Neural cell (in vitro differentiated cells): Measurements from ENCODE around the gene TGFBR2. TPM values are rescaled to one million over a fixed set of nuclear protein-coding genes. Genes with fewer than 3 reads are reported as not detected.
A peak's percentile ranks its signal among the peaks of the same experiment; 100 is the strongest.

Source experiments
- H2AFZ ChIP-seq: fragments of 200-600, 300-800 bp; sonication (generic), shearing (Covaris generic); 2 replicates; pipeline ENCODE4 v1.6.0; 2014; ENCODE audit warnings: low read depth, mild to moderate bottlenecking, antibody characterized with exemption, low read length, moderate library complexity
- H3F3A ChIP-seq: fragments of 200-600 bp; shearing (Covaris generic); 2 replicates; pipeline ENCODE4 v1.6.1; 2016; ENCODE audit warnings: mild to moderate bottlenecking, moderate library complexity, mixed read lengths, antibody characterized with exemption, low read length; ENCODE audit not compliant: insufficient read depth, poor library complexity, severe bottlenecking
- H3K27ac ChIP-seq: fragments of 200-600, 300-800 bp; sonication (generic), shearing (Covaris generic); 2 replicates; pipeline ENCODE4 v1.5.1; 2014; ENCODE audit warnings: mild to moderate bottlenecking, low read length, moderate library complexity
- H3K27me3 ChIP-seq: fragments of 300-800, 200-600 bp; sonication (generic), shearing (Covaris generic); 2 replicates; pipeline ENCODE4 v1.6.0; 2014; ENCODE audit warnings: mild to moderate bottlenecking, low read depth, low read length, moderate library complexity; ENCODE audit not compliant: insufficient read depth
- H3K36me3 ChIP-seq: fragments of 300-800, 200-600 bp; sonication (generic), shearing (Covaris generic); 2 replicates; pipeline ENCODE4 v1.5.1; 2014; ENCODE audit warnings: mild to moderate bottlenecking, antibody characterized with exemption, low read length, moderate library complexity; ENCODE audit not compliant: insufficient read depth
- H3K4me2 ChIP-seq: fragments of 300-800, 200-600 bp; sonication (generic), shearing (Covaris generic); 2 replicates; pipeline ENCODE4 v1.6.0; 2014; ENCODE audit warnings: mild to moderate bottlenecking, low read length
- H3K4me3 ChIP-seq: fragments of 300-800, 200-600 bp; sonication (generic), shearing (Covaris generic); 2 replicates; pipeline ENCODE4 v1.5.1; 2014; ENCODE audit warnings: mild to moderate bottlenecking, low read length, moderate library complexity
- H3K79me2 ChIP-seq: fragments of 200-600 bp; shearing (Covaris generic); replicated peaks from 2 replicates; pipeline ENCODE4 v1.6.0; 2014; ENCODE audit warnings: mild to moderate bottlenecking, low read length, moderate library complexity; ENCODE audit not compliant: insufficient read depth
- H3K9ac ChIP-seq: fragments of 300-800, 200-600 bp; sonication (generic), shearing (Covaris generic); 2 replicates; pipeline ENCODE4 v1.6.1; 2016; ENCODE audit warnings: mild to moderate bottlenecking, low read length, mixed read lengths
- H3K9me2 ChIP-seq: fragments of 200-600 bp; shearing (Covaris generic); 2 replicates; pipeline ENCODE4 v1.6.1; 2016; ENCODE audit warnings: mild to moderate bottlenecking, low read length, mixed read lengths; ENCODE audit not compliant: insufficient read depth
- H3K9me3 ChIP-seq: fragments of 200-600, 300-800 bp; sonication (generic), shearing (Covaris generic); 2 replicates; pipeline ENCODE4 v1.6.1; 2016; ENCODE audit warnings: mild to moderate bottlenecking, mixed run types, low read length, moderate library complexity, mixed read lengths
- H4K20me1 ChIP-seq: fragments of 200-600 bp; shearing (Covaris generic); 2 replicates; pipeline ENCODE4 v1.6.1; 2016; ENCODE audit warnings: mild to moderate bottlenecking, mixed run types; ENCODE audit not compliant: insufficient read depth
- CTCF ChIP-seq: fragments of 450-650 bp; IDR thresholded peaks from 2 replicates; pipeline ENCODE4 v1.5.1; 2014; ENCODE audit warnings: antibody characterized with exemption, mild to moderate bottlenecking, moderate library complexity; ENCODE audit not compliant: poor library complexity, severe bottlenecking
- EP300 ChIP-seq: fragments of 450-650 bp; conservative IDR thresholded peaks from 2 replicates; pipeline ENCODE4 v1.6.1; 2014; ENCODE audit warnings: antibody characterized with exemption, mild to moderate bottlenecking, moderate library complexity; ENCODE audit not compliant: poor library complexity, severe bottlenecking
- EZH2 ChIP-seq: fragments of 200-600, 300-800 bp; shearing (Covaris generic), sonication (generic); IDR thresholded peaks from 2 replicates; pipeline ENCODE4 v1.6.1; 2014; ENCODE audit warnings: antibody characterized with exemption, low read length, borderline replicate concordance, mild to moderate bottlenecking; ENCODE audit not compliant: insufficient read depth, poor library complexity, severe bottlenecking
- MXI1 ChIP-seq: fragments of 450-650 bp; conservative IDR thresholded peaks from 2 replicates; pipeline ENCODE4 v1.6.1; 2014; ENCODE audit warnings: antibody characterized with exemption, mild to moderate bottlenecking; ENCODE audit not compliant: poor library complexity, severe bottlenecking
- POLR2AphosphoS5 ChIP-seq: IDR thresholded peaks from 2 replicates; pipeline ENCODE4 v1.6.1; 2012
- RAD21 ChIP-seq: fragments of 450-650 bp; conservative IDR thresholded peaks from 2 replicates; pipeline ENCODE4 v1.6.1; 2014; ENCODE audit warnings: antibody characterized with exemption, mild to moderate bottlenecking, moderate library complexity
- SMC3 ChIP-seq: fragments of 450-650 bp; conservative IDR thresholded peaks from 2 replicates; pipeline ENCODE4 v1.6.1; 2014; ENCODE audit warnings: antibody characterized with exemption, mild to moderate bottlenecking, moderate library complexity; ENCODE audit not compliant: poor library complexity
- TAF1 ChIP-seq: IDR thresholded peaks from 2 replicates; pipeline ENCODE4 v1.6.1; 2012; ENCODE audit warnings: low read depth
- polyA plus RNA-seq: library from polyadenylated mRNA; depleted of rRNA; stranded (reverse); fragments of >200 nt; gene quantifications from 2 replicates; pipeline ENCODE4 v1.2.3, GENCODE V29; 2014
- TF ChIP-seq, protein P1 (sequence below): IDR thresholded peaks from 2 replicates; pipeline ENCODE4 v1.6.1; 2012; ENCODE audit warnings: borderline replicate concordance

Gene TGFBR2
- polyA plus RNA-seq, 1 donor from 2014 or later = not detected

DNA sequence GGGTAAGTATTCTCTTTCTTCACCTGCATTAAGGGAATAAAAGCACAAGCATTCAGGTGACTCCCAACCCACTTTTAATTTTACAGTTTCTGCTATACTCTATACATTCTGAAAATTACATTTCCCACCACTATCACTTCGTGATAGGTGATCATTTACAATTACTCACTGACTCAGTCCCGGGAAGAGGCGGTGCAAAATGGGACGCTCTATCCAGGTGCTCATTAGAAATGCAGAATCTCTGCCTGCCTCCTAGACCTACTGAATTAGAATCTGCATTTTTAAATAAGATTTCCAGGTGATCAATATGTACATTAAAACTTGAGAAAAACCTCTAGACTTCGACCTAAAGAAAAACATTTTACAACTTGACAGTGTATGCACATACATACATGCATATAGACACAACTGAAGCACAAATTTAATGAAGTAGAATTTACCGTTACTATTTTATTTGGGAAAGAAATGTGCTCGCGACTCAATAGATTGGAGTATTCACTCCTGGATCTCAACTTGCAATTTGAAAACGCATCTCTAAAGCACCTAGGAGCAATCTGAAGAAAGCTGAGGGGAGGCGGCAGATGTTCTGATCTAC lies 598 bp upstream of the TGFBR2 start:
- Histone ChIP-seq H3K9me2 (no peaks in the 10 kb centered on the region), H3K9me3 (no peaks in the 10 kb centered on the region), H3K4me2 (peak overlapping the region; percentile 46), H3K79me2 (no peaks in the 10 kb centered on the region), H3F3A (no peaks in the 10 kb centered on the region), H3K4me3 (peak overlapping the region; percentile 70), H4K20me1 (no peaks in the 10 kb centered on the region), H3K9ac (no peak overlapping the region), H2AFZ (no peak overlapping the region), H3K27me3 (peaks cover 36% of the 10 kb centered on the region), H3K36me3 (no peaks in the 10 kb centered on the region), H3K27ac (no peak overlapping the region)
- TF ChIP-seq POLR2AphosphoS5 (no peak), EP300 (no peak), EZH2 (no peak), TAF1 (no peak), MXI1 (no peak), RAD21 (no peak), SMC3 (no peak), CTCF (no peak)
- TF ChIP-seq, protein P1, sequence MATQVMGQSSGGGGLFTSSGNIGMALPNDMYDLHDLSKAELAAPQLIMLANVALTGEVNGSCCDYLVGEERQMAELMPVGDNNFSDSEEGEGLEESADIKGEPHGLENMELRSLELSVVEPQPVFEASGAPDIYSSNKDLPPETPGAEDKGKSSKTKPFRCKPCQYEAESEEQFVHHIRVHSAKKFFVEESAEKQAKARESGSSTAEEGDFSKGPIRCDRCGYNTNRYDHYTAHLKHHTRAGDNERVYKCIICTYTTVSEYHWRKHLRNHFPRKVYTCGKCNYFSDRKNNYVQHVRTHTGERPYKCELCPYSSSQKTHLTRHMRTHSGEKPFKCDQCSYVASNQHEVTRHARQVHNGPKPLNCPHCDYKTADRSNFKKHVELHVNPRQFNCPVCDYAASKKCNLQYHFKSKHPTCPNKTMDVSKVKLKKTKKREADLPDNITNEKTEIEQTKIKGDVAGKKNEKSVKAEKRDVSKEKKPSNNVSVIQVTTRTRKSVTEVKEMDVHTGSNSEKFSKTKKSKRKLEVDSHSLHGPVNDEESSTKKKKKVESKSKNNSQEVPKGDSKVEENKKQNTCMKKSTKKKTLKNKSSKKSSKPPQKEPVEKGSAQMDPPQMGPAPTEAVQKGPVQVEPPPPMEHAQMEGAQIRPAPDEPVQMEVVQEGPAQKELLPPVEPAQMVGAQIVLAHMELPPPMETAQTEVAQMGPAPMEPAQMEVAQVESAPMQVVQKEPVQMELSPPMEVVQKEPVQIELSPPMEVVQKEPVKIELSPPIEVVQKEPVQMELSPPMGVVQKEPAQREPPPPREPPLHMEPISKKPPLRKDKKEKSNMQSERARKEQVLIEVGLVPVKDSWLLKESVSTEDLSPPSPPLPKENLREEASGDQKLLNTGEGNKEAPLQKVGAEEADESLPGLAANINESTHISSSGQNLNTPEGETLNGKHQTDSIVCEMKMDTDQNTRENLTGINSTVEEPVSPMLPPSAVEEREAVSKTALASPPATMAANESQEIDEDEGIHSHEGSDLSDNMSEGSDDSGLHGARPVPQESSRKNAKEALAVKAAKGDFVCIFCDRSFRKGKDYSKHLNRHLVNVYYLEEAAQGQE = no peak

GRCh38 chr3:30607032-30607833 lies 832 bp downstream of the TGFBR2 start:
- H3K36me3 ChIP-seq = no peaks in the 10 kb centered on the region
- H3K27me3 ChIP-seq = peaks cover 36% of the 10 kb centered on the region
- H3K4me2 ChIP-seq = peak overlapping the region; percentile 65
- no peaks in the 10 kb centered on the region for H3K9me2 ChIP-seq
- H3K4me3 ChIP-seq = peak overlapping the region; percentile 70
- H3K9ac ChIP-seq = no peak overlapping the region
- H3F3A ChIP-seq = no peaks in the 10 kb centered on the region
- TF ChIP-seq EZH2 (peak; percentile 55), EP300 (no peak)
- H3K79me2 ChIP-seq = no peaks in the 10 kb centered on the region
- no peaks in the 10 kb centered on the region for H4K20me1 ChIP-seq
- H2AFZ ChIP-seq = no peak overlapping the region
- no peaks in the 10 kb centered on the region for H3K9me3 ChIP-seq
- no peak overlapping the region for H3K27ac ChIP-seq
